Lower leg skin (tissue), 4 donors: ENCODE data around the gene ELMOD3. TPM values are rescaled to one million over a fixed set of nuclear protein-coding genes. Genes with fewer than 3 reads are reported as not detected.

Source experiments
- DNase-seq, 2 donors: peaks; one replicate each; pipeline ENCODE4 v3.0.0-alpha.2; 2019; ENCODE audit warnings: low spot score in 2 of 2
- H3K4me3 ChIP-seq: fragments of 200-600 bp; sonication (generic); 2 replicates; pipeline ENCODE4 v1.5.1; 2017; ENCODE audit warnings: mild to moderate bottlenecking, low read depth; ENCODE audit not compliant: poor library complexity, severe bottlenecking
- POLR2A ChIP-seq, 2 donors: fragments of 450-650 bp; IDR thresholded peaks; one replicate each; pipeline ENCODE4 v1.6.1; 2016 to 2017; ENCODE audit warnings: antibody characterized with exemption in 2 of 2, mild to moderate bottlenecking in 1 of 2, moderate library complexity in 1 of 2
- WGBS, 2 donors: methylation state at CpG; one replicate each; pipeline ENCODE4 v1.1.5; 2018; 5-methylcytosine and 5-hydroxymethylcytosine counted together
- intact Hi-C: fragments of 100-400 bp; cut with DNase I; formaldehyde crosslinking; loops from one replicate; pipeline ENCODE4 v1.15.0; 2023; ENCODE audit warnings: low total_unique reads
- total RNA-seq, 4 donors: library from RNA; depleted of rRNA; stranded (reverse); fragments of >200 nt; gene quantifications; one replicate each; pipeline ENCODE4 v1.1.0, GENCODE V29; 2016
- TF ChIP-seq, protein P1 (sequence below), 3 donors: fragments of 450-650 bp; IDR thresholded peaks; one replicate each; pipeline ENCODE4 v1.5.1; 2016; ENCODE audit warnings: antibody characterized with exemption in 3 of 3, mild to moderate bottlenecking in 3 of 3, moderate library complexity in 2 of 3

ELMOD3 gene
- total RNA-seq, 4 donors from 2014 or later: 10.0 to 26.1 (median 23.5) TPM

- 71 to 75% methylated on average over 15 to 16 of the region's 16 CpGs for WGBS, 2 donors
- TF ChIP-seq POLR2A (IDR thresholded peaks at IDR 0.05): no peak
- TF ChIP-seq, protein P1, sequence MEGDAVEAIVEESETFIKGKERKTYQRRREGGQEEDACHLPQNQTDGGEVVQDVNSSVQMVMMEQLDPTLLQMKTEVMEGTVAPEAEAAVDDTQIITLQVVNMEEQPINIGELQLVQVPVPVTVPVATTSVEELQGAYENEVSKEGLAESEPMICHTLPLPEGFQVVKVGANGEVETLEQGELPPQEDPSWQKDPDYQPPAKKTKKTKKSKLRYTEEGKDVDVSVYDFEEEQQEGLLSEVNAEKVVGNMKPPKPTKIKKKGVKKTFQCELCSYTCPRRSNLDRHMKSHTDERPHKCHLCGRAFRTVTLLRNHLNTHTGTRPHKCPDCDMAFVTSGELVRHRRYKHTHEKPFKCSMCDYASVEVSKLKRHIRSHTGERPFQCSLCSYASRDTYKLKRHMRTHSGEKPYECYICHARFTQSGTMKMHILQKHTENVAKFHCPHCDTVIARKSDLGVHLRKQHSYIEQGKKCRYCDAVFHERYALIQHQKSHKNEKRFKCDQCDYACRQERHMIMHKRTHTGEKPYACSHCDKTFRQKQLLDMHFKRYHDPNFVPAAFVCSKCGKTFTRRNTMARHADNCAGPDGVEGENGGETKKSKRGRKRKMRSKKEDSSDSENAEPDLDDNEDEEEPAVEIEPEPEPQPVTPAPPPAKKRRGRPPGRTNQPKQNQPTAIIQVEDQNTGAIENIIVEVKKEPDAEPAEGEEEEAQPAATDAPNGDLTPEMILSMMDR (IDR thresholded peaks at IDR 0.05): no peak
- intact Hi-C loops: no loop called here
- DNase-seq: no peak
- H3K4me3 ChIP-seq: no peak overlapping the region
These were observed 76.4 kb downstream of the ELMOD3 start for GRCh38 chr2:85430752-85431569.

DNA sequence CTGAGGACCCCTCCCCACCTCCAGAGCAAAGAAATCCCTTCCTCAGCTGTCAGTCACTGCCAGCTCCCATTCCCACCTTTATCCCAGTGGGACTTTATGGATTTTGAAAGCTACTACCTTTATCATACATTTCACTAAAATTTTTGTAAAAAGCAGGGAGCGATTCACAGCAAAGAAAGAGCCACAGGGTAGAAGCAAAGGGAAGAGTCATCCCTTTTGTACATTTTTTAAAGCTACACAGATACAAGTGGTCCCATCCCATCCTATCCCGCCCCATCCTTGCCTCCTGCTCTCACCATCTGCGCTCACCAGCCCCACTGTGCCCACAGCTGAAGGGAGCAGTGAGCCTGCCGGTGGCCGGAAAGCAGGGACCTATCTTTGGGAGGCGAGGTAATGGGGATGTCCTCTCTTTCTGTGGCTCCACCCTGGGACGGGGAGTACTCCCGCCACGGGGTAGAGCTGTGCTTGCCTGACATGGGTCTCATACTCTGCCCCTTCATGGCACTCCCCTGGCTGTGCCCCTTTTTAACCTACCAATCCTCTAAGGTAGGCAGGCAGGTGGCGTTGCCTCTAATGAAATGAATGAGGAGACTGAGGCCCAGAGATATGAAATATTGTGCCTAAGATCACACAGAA, 77.1 kb downstream of the ELMOD3 start:
- no peak overlapping the region for H3K4me3 ChIP-seq
- WGBS, 2 donors: 64 to 77% methylated on average over 10 of the region's 10 CpGs
- no peak for DNase-seq
- TF ChIP-seq POLR2A (IDR thresholded peaks at IDR 0.05): no peak
- TF ChIP-seq, protein P1 (IDR thresholded peaks at IDR 0.05): no peak
- intact Hi-C loops: no loop called here

DNA sequence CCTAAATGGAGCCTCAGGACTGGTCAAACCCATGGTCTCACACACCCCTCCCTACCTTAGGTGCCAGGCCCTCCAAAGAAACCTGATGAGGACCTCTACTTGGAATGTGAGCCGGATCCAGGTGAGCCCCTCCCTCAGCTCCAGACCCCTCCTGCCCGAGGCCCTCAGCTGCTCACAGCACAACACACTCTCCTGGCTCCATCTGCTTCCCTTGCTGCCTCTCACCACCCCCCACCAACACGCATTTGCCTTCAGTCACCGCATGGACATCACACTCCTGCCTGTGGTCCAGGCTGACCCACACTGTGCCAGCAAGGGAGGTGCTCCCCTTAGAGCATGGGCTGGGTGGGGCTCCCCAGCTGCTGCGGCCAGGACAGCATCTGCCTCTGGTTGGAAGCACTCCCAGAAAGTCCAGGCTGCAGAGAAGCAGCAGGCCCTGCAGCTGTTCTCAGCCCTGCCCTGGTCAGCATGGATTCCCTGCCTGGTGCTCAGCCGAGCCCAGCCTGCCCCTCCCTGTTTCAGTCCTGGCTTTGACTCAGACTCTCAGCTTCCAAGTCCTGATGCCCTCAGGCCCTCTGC, 79.0 kb downstream of the ELMOD3 start:
- H3K4me3 ChIP-seq: no peak overlapping the region
- no peak for TF ChIP-seq POLR2A (IDR thresholded peaks at IDR 0.05)
- intact Hi-C loops: no loop called here
- WGBS, 2 donors: 41 to 44% methylated on average over 4 to 6 of the region's 6 CpGs
- DNase-seq: peak; percentile 88 to 96

GRCh38 chr2:85434696-85435095, 80.1 kb downstream of the ELMOD3 start:
- no peak for TF ChIP-seq POLR2A (IDR thresholded peaks at IDR 0.05)
- TF ChIP-seq, protein P1 (IDR thresholded peaks at IDR 0.05): no peak
- intact Hi-C loops: no loop called here
- 80 to 84% methylated on average over 8 of the region's 8 CpGs for WGBS, 2 donors
- no peak for DNase-seq
- no peak overlapping the region for H3K4me3 ChIP-seq

- no peak for DNase-seq
- no peak for TF ChIP-seq POLR2A (IDR thresholded peaks at IDR 0.05)
- TF ChIP-seq, protein P1 (IDR thresholded peaks at IDR 0.05): no peak
- WGBS, 2 donors: 87 to 93% methylated on average over 20 to 21 of the region's 21 CpGs
- intact Hi-C loops: no loop called here
- no peak overlapping the region for H3K4me3 ChIP-seq
These were observed 80.8 kb downstream of the ELMOD3 start for GRCh38 chr2:85435220-85435958.
